GM19328 (cell line): ENCODE measurements around the gene BTK.

Source experiments
- ATAC-seq: cut with Tn5 transposase; IDR thresholded peaks from one replicate; pipeline ENCODE4 v1.9.1; 2021; ENCODE audit warnings: mild to moderate bottlenecking, moderate library complexity; ENCODE audit not compliant: unreplicated experiment

Gene BTK

DNA sequence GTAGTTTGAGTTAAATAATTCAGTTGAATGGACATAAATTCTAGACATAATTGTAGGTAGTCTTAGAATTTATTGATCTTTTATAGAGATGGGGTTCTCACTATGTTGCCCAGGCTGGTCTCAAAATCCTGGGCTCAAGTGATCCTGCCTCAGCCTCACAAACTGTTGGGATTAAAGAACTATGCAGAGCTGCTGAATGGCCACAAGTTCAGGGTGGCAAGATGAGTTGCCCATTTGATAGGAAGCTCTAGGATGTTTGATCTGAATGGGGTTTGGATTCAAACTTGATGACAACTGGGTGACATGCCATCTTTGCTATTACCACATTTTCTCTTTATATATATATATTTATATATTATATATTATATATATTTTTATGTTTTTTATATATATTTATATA is 8.4 kb upstream of the BTK start:
- ATAC-seq, result no peak

DNA sequence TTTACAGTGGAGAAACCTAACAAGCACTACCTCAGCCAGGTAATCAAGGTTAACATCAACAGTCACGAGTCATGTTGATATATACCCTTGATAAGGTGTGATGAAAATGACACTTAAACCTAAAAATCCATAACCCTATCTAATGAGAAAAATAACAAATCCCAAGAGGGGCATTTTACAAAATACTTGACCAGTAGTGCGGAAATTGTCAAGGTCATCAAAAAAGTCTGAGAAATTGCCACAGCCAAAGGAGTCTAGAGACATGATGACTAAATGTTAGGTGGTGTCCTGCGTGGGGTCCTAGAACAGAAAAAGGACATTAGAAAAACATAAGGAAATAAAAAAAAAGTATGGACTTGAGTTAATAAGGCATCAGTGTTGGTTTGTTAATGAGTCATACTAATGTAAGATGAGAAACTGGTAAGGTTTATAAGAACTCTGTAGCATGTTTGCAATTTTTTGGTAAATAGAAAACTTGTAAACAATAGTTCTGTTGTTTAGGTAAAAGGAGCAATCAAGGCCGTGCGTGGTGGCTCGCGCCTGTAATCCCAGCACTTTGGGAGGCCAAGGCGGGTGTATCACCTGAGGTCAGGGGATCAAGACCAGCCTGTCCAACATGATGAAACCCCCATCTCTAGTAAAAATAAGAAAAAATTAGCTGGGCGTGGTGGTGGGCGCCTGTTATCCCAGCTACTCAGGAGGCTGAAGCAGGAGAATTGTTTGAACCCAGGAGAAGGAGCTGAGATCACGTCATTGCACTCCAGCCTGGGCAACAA is 7.7 kb upstream of the BTK start:
- no peak for ATAC-seq

DNA sequence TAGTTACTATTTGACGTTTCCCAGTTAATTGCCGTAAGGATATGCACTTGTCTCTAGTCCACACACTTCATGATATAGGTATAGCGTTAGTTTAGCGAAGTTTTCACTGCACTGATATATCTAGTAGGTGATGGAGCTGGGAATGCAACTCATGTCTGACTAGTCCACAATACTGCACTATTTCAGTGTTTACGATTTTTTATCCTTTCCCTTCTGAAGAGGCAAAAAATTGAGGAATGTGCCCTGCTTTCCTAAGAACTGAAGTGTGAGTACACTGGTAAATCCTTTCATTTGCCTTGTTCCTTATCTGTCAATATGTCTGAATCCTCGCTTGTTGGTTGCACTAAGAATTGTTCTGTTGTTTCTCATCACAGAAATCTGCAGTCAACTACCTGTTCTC is 5.8 kb upstream of the BTK start:
- no peak for ATAC-seq

GRCh38 chrX:101390664-101391525 is 4.9 kb upstream of the BTK start, which contains the start of gene RPL36A:
RPL36A (plus strand) TSS chrX:101391011; CDS start chrX:101391044, 33 bp downstream.
- peak; percentile 80 for ATAC-seq

DNA sequence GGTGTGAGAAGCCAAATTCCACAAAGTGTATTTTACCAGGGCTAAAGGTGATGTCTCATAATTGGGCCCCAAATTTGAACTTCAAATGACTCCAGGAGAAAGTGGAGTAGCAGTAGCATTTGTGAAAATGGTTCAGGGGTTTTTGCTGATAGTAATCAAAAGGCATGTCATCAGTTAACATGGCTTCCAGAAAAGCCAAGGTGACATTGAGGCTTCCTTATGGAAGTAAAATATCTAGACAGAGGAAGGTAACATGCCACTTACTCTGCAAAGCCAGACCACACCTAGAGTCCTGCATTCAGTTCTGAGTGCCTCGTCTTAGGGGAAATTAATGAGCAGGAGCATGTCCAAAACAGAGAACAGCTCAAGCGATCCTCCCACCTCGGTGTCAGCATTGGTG is 2.6 kb upstream of the BTK start:
- no peak for ATAC-seq

DNA sequence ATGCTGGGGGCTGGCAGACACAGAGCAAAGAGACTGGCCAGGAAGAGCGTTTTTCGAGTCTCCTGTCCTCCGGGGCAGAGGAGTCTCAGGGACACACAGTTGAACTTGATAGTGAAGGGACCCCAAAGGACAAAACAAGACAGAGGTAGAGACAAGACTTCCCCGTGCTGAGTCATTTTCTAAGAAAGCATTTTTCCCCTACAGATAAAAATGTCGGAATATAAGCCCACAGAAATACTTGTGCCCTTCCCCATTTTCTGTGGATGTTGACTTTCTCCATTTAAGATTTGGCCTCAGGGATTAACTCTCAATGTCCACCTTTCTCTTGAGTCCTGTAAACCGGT is 523 bp upstream of the BTK start:
- no peak for ATAC-seq

- no peak for ATAC-seq
Measured at GRCh38 chrX:101385026-101385684, 836 bp downstream of the BTK start.

- ATAC-seq, result peak; percentile 64
Measured at GRCh38 chrX:101383679-101384205, 2.2 kb downstream of the BTK start.

GRCh38 chrX:101377547-101377946 is 8.4 kb downstream of the BTK start:
- no peak for ATAC-seq

- peak; percentile 63 for ATAC-seq
Measured at GRCh38 chrX:101370888-101371504, 15.0 kb downstream of the BTK start.

GRCh38 chrX:101369687-101370086 is 16.3 kb downstream of the BTK start:
- ATAC-seq, result no peak

DNA sequence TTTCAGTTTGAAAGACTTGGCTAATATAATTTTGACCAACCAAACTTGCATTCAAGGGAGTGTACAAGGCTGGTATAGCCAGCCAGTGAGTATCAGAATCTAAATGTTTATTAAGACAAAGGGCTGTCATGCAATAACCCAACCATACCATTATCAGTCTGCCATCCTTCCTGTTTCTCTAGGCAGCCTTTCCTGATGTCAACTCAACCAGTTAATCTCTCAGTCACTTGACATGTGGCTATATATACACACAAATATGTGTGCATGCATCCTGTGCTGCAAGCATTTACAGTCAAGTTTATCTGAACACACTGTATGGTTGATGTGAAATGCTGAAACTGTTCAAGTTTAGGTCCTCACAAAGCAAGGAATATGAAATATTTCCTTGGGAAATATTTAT is 17.2 kb downstream of the BTK start:
- ATAC-seq, result no peak

- ATAC-seq, result no peak
Measured at GRCh38 chrX:101365301-101365795, 20.6 kb downstream of the BTK start.

DNA sequence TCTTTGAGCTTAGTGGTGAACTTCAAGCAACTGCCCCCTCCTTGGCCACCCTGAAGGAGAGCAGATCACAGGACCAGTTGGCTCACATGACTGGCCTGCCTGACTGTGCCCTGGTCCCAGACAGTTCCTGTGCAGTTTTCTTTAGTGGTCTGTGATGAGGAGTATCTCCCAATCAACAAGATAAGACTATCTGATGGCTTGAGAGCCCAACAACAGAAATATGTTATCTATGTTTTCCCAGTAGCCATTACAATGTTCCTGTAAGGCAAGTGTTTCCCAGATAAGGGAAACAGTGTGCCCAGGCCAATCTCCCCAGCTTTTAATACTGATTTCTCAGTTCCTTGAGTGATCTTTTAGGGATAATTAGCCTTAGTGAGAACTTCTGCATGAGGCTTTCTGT is 23.2 kb downstream of the BTK start:
- no peak for ATAC-seq

- no peak for ATAC-seq
Measured at GRCh38 chrX:101362116-101362515, 23.9 kb downstream of the BTK start.

GRCh38 chrX:101360390-101360789 is 25.6 kb downstream of the BTK start:
- no peak for ATAC-seq

DNA sequence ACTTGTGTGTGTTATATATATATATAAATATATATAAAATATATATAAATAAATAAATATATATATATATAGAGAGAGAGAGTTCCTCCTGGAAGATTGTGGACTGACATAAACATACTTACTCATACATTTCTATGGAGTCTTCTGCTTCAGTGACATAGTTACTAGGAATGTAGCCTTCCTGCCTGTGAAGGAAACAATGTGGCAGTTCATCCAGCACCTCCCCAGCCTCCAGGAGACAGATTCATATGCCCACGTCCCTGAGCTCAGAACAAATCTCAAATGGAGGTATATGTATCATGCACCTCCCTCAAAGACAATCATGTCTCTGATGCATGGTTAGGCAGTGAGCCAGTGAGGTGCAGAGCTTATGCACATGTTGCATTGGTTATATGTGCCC is 26.0 kb downstream of the BTK start:
- ATAC-seq, result no peak

DNA sequence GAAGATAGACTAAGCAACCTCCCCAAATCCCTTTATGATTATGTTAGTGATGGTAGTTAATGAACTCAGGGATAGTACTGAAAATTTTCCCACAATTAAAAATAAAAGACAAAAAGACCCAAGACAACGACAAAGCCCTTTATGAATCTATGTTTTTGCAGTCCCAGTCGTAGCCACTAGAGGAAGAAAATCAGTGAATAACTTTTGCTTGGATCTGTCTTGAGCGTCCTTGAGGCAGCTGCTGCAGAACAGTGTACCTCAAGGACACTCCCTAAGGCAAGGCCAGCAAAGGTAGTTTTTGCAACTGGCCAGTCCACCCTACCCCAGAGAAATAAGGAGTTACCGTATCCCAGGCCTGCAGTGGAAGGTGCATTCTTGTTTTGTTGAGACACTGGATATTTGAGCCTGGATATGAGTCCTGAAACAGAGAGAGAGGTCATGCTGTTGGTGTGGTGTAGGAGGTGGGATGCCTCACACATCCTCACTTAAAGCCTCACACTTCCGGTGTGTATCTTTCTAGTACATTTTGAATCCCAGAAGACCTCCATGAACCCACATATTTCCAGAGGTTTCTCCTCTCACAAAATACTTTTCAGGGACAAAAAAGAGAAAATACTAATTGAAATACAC is 28.7 kb downstream of the BTK start:
- ATAC-seq, result no peak

DNA sequence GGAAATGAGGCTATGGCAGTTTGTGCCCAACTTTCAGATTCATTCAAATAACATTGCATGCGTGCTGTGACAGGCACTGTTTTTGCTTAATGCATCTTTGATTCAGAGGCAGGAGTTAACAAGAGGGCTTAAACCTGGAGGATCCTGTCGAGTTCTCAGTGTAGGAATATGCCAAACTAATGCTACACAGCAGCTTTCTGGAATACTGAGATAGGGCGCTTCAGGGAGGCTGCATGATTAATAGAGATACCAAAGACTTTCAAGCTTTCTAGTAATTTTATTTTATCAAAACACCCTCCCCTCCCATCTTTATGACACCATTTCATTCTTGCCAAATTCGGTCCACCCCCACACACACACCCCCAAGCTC is 36.8 kb downstream of the BTK start:
- ATAC-seq, result no peak

- peak; percentile 95 for ATAC-seq
Measured at GRCh38 chrX:101348452-101349192, 37.4 kb downstream of the BTK start, which contains the start of gene TIMM8A. TIMM8A (minus strand) TSS chrX:101348742; CDS start chrX:101348664, 78 bp downstream.
